HCT116 (cell line): ENCODE data around the gene CCDC92. TPM values are rescaled to one million over a fixed set of nuclear protein-coding genes. Genes with fewer than 3 reads are reported as not detected.

Source experiments
- ATAC-seq: fragments of 200-7000 bp; cut with Tn5 transposase; 2 replicates; pipeline ENCODE4 v1.9.1; 2020; ENCODE audit warnings: mild to moderate bottlenecking, moderate library complexity
- BruUV-seq: library from RNA; stranded (reverse); fragments of 400-500 nt; replicated peaks from 2 replicates; lab custom pipeline; 2021; lab: Mats Ljungman, UMichigan
- CTCF ChIA-PET: fragments of 300-600 bp; sonication (Branson Sonifier 250); formaldehyde crosslinking; loops from one replicate; lab custom pipeline; 2021; ENCODE audit warnings: antibody characterized with exemption; lab: Charles Lee
- POLR2A ChIA-PET: fragments of 300-600, 350-600 bp; sonication (Branson Sonifier 250); formaldehyde crosslinking; loops from one replicate; lab custom pipeline; 2021; ENCODE audit warnings: antibody characterized with exemption; lab: Charles Lee
- RAD21 ChIA-PET, 2 experiments: fragments of 300-600 bp; sonication (Branson Sonifier 250); formaldehyde crosslinking; loops; one replicate each; lab custom pipeline; 2023; ENCODE audit warnings: low total read pairs in 2 of 2; ENCODE audit not compliant: uncharacterized antibody in 2 of 2, unreplicated experiment in 2 of 2, low non-redundant PET in 1 of 2; lab: Charles Lee
- DNase-seq: peaks from one replicate; pipeline ENCODE4 v3.0.0-alpha.2; 2010; ENCODE audit warnings: low read depth, low spot score
- H2AFZ ChIP-seq: fragments of 200-600 bp; shearing (Covaris generic), sonication (generic); 2 replicates; pipeline ENCODE4 v1.6.1; 2017; ENCODE audit warnings: low read depth, mixed run types, mixed read lengths, antibody characterized with exemption, low read length; ENCODE audit not compliant: poor library complexity, severe bottlenecking
- H3K27ac ChIP-seq: 2 replicates; pipeline ENCODE4 v1.5.1; 2012; ENCODE audit warnings: low read depth, low read length
- H3K27me3 ChIP-seq: fragments of 200-600 bp; sonication (generic); 2 replicates; pipeline ENCODE4 v1.6.1; 2016; ENCODE audit warnings: mixed run types, low read length, mixed read lengths; ENCODE audit not compliant: insufficient read depth
- H3K36me3 ChIP-seq, 2 experiments: fragments of 200-500 bp in 1 of 2; fragments of 200-600 bp in 1 of 2; sonication (Bioruptor generic) in 1 of 2; sonication (generic) in 1 of 2; 2 replicates each; pipeline versions ENCODE4 v1.5.1 to v1.6.1; 2014 to 2016; ENCODE audit warnings: low read length in 2 of 2, inconsistent platforms in 1 of 2, mixed read lengths in 1 of 2, mixed run types in 1 of 2; ENCODE audit not compliant: insufficient read depth in 2 of 2, control insufficient read depth in 1 of 2
- H3K4me1 ChIP-seq, 2 experiments: fragments of 200-600 bp in 1 of 2; sonication (generic) in 1 of 2; 2 replicates each; pipeline versions ENCODE4 v1.5.1 to v1.6.1; 2012 to 2017; ENCODE audit warnings: low read length in 2 of 2, inconsistent platforms in 1 of 2, mild to moderate bottlenecking in 1 of 2, mixed read lengths in 1 of 2, mixed run types in 1 of 2, moderate library complexity in 1 of 2; ENCODE audit not compliant: insufficient read depth in 2 of 2, control insufficient read depth in 1 of 2
- H3K4me2 ChIP-seq: fragments of 200-600 bp; sonication (generic); 2 replicates; pipeline ENCODE4 v1.6.1; 2017; ENCODE audit warnings: mixed run types, low read length, mixed read lengths
- H3K4me3 ChIP-seq, 2 experiments: fragments of 200-600 bp in 1 of 2; sonication (generic) in 1 of 2; replicated peaks in 1 of 2; 2 replicates each; pipeline ENCODE4 v1.5.1; 2011 to 2016; ENCODE audit warnings: low read length in 2 of 2, control low read depth in 1 of 2, low read depth in 1 of 2, mild to moderate bottlenecking in 1 of 2, mixed read lengths in 1 of 2, mixed run types in 1 of 2
- H3K79me2 ChIP-seq: fragments of 200-600 bp; sonication (generic); 2 replicates; pipeline ENCODE4 v1.6.1; 2017; ENCODE audit warnings: mild to moderate bottlenecking, mixed run types, low read length, moderate library complexity, mixed read lengths; ENCODE audit not compliant: insufficient read depth
- H3K9ac ChIP-seq: fragments of 200-600 bp; sonication (generic); 2 replicates; pipeline ENCODE4 v1.6.1; 2016; ENCODE audit warnings: low read length, mixed read lengths
- H3K9me2 ChIP-seq: fragments of 200-600 bp; sonication (generic), shearing (Covaris generic); 2 replicates; pipeline ENCODE4 v1.6.1; 2017; ENCODE audit warnings: mixed run types, mild to moderate bottlenecking, moderate library complexity; ENCODE audit not compliant: insufficient read depth
- H3K9me3 ChIP-seq, 2 experiments: fragments of 200-500 bp in 1 of 2; fragments of 200-600 bp in 1 of 2; sonication (Bioruptor generic) in 1 of 2; sonication (generic) in 1 of 2; 2 replicates each; pipeline ENCODE4 v1.6.1; 2014 to 2017; ENCODE audit warnings: low read length in 2 of 2, mixed read lengths in 2 of 2, inconsistent platforms in 1 of 2, low read depth in 1 of 2, mild to moderate bottlenecking in 1 of 2, mixed run types in 1 of 2, moderate library complexity in 1 of 2; ENCODE audit not compliant: control insufficient read depth in 1 of 2, insufficient read depth in 1 of 2
- H4K20me1 ChIP-seq: fragments of 200-600 bp; sonication (generic), shearing (Covaris generic); 2 replicates; pipeline ENCODE4 v1.6.1; 2017; ENCODE audit warnings: mixed run types, mild to moderate bottlenecking, moderate library complexity; ENCODE audit not compliant: insufficient read depth
- CBX3 ChIP-seq: IDR thresholded peaks from 2 replicates; pipeline ENCODE4 v1.6.1; 2012; ENCODE audit warnings: low read depth
- EGR1 ChIP-seq: IDR thresholded peaks from 2 replicates; pipeline ENCODE4 v1.6.1; 2012; ENCODE audit warnings: low read depth
- EZH2phosphoT487 ChIP-seq: fragments of 200-600 bp; IDR thresholded peaks from 2 replicates; pipeline ENCODE4 v1.6.1; 2018; ENCODE audit warnings: antibody characterized with exemption, borderline replicate concordance
- POLR2A ChIP-seq: IDR thresholded peaks from 2 replicates; pipeline ENCODE4 v1.7.0; 2011; ENCODE audit warnings: borderline replicate concordance; ENCODE audit not compliant: insufficient read depth, insufficient read length; ENCODE audit errors: extremely low read depth
- RAD21 ChIP-seq: IDR thresholded peaks from 2 replicates; pipeline ENCODE4 v1.6.1; 2012; ENCODE audit warnings: low read depth, mild to moderate bottlenecking
- SIN3A ChIP-seq: IDR thresholded peaks from 2 replicates; pipeline ENCODE4 v1.6.1; 2012; ENCODE audit warnings: low read depth
- SRF ChIP-seq: IDR thresholded peaks from 2 replicates; pipeline ENCODE4 v1.6.1; 2012; ENCODE audit warnings: low read depth
- ZFX ChIP-seq: fragments of 450-650 bp; IDR thresholded peaks from 2 replicates; pipeline ENCODE4 v1.6.1; 2017
- intact Hi-C: fragments of 100-400 bp; cut with micrococcal nuclease; formaldehyde crosslinking; loops from 2 replicates; pipeline ENCODE4 v1.10.0; 2022
- total RNA-seq: library from RNA; stranded (reverse); gene quantifications from one replicate; pipeline ENCODE4 v1.2.1, GENCODE V29; 2021; ENCODE audit not compliant: unreplicated experiment
- TF ChIP-seq, protein P1 (sequence below): IDR thresholded peaks from 2 replicates; pipeline ENCODE4 v1.6.1; 2012; ENCODE audit warnings: low read depth
- TF ChIP-seq, protein P2 (sequence below): IDR thresholded peaks from 2 replicates; pipeline ENCODE4 v1.6.1; 2011; ENCODE audit warnings: mild to moderate bottlenecking, low read length, moderate library complexity; ENCODE audit not compliant: insufficient replicate concordance; ENCODE audit errors: extremely low read depth
- TF ChIP-seq, protein P3 (sequence below): IDR thresholded peaks from 2 replicates; pipeline ENCODE4 v1.6.1; 2012
- TF ChIP-seq, protein P4 (sequence below): IDR thresholded peaks from 2 replicates; pipeline ENCODE4 v1.6.1; 2012
- TF ChIP-seq, protein P5 (sequence below), 3 experiments: fragments of 200-600 bp in 1 of 3; sonication (generic) in 1 of 3; IDR thresholded peaks in 2 of 3; conservative IDR thresholded peaks in 1 of 3; 2 replicates each; pipeline ENCODE4 v1.5.1; 2012 to 2017; ENCODE audit warnings: low read depth in 2 of 3, low read length in 2 of 3, antibody characterized with exemption in 1 of 3, borderline replicate concordance in 1 of 3, control low read depth in 1 of 3, mild to moderate bottlenecking in 1 of 3, mixed read lengths in 1 of 3, mixed run types in 1 of 3, moderate library complexity in 1 of 3; ENCODE audit not compliant: insufficient read depth in 1 of 3

Gene CCDC92
- total RNA-seq, 1 experiment from 2014 or later, result 9.7 TPM

DNA sequence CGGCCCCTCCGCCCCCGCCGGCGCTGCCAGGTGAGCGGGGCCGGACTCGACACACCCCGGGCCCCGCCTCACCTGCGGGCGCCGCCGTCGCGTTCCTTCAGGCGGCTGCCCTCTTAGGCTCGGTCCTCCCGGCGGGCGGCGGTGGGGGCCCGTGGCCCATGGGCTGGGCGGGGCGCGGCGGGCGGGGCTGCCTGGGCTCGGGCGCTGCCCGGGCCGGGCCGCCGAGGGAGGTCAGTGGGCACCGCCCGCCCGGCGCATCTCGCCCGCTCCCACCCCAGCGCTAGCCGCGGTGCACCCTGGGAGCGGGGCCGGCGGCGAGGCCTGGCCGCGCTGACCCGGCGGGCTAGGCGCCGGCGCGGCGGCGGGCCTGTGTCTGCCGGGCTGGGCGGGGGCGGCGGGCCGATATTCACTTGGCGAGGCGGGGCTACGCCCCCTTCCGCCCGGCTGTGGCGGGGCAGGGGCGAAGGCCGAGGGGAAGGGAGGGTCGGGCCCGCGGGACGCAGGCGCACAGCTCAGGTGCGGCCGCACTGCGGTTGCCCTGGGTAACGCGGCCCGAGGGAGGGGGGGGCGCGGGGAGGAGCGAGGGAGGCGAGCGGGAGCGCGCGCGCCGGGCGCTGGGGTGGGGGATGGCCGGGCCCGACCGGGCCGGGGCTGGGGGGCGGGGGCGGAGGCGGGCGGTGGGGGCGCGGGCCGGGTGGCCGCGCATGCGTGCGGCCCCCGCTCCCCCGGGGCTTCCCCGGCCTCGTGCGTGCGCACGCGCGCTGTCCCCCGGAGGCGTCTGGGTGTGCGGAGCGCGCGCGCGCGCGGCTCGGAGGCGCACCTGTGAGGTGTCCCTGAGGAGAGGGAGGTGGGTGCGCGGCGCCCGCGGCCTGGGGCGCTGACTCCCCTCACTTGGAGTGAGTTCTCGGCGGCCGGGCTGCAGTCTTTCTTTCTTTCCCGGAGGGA lies at the start of gene CCDC92, which contains the start of gene ZNF664 (continued):
- TF ChIP-seq, protein P1, sequence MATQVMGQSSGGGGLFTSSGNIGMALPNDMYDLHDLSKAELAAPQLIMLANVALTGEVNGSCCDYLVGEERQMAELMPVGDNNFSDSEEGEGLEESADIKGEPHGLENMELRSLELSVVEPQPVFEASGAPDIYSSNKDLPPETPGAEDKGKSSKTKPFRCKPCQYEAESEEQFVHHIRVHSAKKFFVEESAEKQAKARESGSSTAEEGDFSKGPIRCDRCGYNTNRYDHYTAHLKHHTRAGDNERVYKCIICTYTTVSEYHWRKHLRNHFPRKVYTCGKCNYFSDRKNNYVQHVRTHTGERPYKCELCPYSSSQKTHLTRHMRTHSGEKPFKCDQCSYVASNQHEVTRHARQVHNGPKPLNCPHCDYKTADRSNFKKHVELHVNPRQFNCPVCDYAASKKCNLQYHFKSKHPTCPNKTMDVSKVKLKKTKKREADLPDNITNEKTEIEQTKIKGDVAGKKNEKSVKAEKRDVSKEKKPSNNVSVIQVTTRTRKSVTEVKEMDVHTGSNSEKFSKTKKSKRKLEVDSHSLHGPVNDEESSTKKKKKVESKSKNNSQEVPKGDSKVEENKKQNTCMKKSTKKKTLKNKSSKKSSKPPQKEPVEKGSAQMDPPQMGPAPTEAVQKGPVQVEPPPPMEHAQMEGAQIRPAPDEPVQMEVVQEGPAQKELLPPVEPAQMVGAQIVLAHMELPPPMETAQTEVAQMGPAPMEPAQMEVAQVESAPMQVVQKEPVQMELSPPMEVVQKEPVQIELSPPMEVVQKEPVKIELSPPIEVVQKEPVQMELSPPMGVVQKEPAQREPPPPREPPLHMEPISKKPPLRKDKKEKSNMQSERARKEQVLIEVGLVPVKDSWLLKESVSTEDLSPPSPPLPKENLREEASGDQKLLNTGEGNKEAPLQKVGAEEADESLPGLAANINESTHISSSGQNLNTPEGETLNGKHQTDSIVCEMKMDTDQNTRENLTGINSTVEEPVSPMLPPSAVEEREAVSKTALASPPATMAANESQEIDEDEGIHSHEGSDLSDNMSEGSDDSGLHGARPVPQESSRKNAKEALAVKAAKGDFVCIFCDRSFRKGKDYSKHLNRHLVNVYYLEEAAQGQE, result no peak
- TF ChIP-seq, protein P2, sequence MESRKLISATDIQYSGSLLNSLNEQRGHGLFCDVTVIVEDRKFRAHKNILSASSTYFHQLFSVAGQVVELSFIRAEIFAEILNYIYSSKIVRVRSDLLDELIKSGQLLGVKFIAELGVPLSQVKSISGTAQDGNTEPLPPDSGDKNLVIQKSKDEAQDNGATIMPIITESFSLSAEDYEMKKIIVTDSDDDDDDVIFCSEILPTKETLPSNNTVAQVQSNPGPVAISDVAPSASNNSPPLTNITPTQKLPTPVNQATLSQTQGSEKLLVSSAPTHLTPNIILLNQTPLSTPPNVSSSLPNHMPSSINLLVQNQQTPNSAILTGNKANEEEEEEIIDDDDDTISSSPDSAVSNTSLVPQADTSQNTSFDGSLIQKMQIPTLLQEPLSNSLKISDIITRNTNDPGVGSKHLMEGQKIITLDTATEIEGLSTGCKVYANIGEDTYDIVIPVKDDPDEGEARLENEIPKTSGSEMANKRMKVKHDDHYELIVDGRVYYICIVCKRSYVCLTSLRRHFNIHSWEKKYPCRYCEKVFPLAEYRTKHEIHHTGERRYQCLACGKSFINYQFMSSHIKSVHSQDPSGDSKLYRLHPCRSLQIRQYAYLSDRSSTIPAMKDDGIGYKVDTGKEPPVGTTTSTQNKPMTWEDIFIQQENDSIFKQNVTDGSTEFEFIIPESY, result no peak
- peak; percentile 72 for TF ChIP-seq POLR2A
- peak; percentile 35 for TF ChIP-seq ZFX

DNA sequence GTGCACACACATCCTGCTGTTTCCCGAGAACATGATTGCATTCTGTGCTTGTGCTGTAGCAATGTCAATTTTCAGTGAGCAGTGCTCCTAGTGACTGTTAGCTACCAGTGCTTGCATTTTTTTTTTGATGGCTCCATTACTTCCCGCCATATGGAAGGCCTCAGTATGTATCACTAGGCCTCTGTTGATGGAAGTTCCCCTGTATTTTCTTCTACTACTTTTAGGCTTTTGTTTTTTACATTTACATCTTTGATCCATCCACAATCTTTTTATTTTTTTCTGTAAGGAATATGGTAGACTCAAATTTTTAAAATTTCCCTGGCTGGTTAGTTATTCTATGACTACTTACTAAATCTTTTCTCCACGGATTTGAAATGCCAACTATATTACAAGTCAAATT lies 49.5 kb upstream of the CCDC92 start:
- peaks cover 0 to 13% of the 10 kb centered on the region in 2 experiments; a peak in 2 of 4 replicates for H3K4me1 ChIP-seq
- intact Hi-C loops, result no loop called here
- DNase-seq (no peak), ATAC-seq (no peak)
- H3K79me2 ChIP-seq, result no peaks in the 10 kb centered on the region
- no peaks in the 10 kb centered on the region for H4K20me1 ChIP-seq
- BruUV-seq, result no TSS peak
- no peak overlapping the region for H3K4me2 ChIP-seq
- H3K27ac ChIP-seq, result no peak overlapping the region
- no peak overlapping the region for H3K9ac ChIP-seq
- ChIA-PET RAD21 (no interaction called here), POLR2A (no interaction called here), CTCF (no interaction called here)
- H3K4me3 ChIP-seq, result no peak overlapping the region
- H3K9me3 ChIP-seq, result no peaks in the 10 kb centered on the region
- H2AFZ ChIP-seq, result no peak overlapping the region
- no peaks in the 10 kb centered on the region for H3K9me2 ChIP-seq
- no peaks in the 10 kb centered on the region for H3K36me3 ChIP-seq
- H3K27me3 ChIP-seq, result no peaks in the 10 kb centered on the region
- TF ChIP-seq EGR1 (no peak), SRF (no peak), SIN3A (no peak), CBX3 (no peak), ZFX (no peak), EZH2phosphoT487 (no peak), RAD21 (no peak)
- TF ChIP-seq, protein P3, sequence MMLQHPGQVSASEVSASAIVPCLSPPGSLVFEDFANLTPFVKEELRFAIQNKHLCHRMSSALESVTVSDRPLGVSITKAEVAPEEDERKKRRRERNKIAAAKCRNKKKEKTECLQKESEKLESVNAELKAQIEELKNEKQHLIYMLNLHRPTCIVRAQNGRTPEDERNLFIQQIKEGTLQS, result no peak
- TF ChIP-seq, protein P2, result no peak
- TF ChIP-seq, protein P4, sequence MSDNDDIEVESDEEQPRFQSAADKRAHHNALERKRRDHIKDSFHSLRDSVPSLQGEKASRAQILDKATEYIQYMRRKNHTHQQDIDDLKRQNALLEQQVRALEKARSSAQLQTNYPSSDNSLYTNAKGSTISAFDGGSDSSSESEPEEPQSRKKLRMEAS, result no peak
- TF ChIP-seq, protein P5, sequence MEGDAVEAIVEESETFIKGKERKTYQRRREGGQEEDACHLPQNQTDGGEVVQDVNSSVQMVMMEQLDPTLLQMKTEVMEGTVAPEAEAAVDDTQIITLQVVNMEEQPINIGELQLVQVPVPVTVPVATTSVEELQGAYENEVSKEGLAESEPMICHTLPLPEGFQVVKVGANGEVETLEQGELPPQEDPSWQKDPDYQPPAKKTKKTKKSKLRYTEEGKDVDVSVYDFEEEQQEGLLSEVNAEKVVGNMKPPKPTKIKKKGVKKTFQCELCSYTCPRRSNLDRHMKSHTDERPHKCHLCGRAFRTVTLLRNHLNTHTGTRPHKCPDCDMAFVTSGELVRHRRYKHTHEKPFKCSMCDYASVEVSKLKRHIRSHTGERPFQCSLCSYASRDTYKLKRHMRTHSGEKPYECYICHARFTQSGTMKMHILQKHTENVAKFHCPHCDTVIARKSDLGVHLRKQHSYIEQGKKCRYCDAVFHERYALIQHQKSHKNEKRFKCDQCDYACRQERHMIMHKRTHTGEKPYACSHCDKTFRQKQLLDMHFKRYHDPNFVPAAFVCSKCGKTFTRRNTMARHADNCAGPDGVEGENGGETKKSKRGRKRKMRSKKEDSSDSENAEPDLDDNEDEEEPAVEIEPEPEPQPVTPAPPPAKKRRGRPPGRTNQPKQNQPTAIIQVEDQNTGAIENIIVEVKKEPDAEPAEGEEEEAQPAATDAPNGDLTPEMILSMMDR (IDR thresholded peaks at IDR 0.05 in 2 of 3, conservative IDR thresholded peaks at IDR 0.05 in 1 of 3; ENCODE audit: borderline replicate concordance in 1 of 3, insufficient read depth in 1 of 3, low read depth in 2 of 3, low read length in 2 of 3), result no peak
